OCI-LY7 (cell line): ENCODE results near the gene SLC17A7. TPM values are rescaled to one million over a fixed set of nuclear protein-coding genes. Genes with fewer than 3 reads are reported as not detected.

Experiments
- BruUV-seq: library from RNA; stranded (reverse); fragments of 400-500 nt; replicated peaks from 2 replicates; lab custom pipeline; 2021; lab: Mats Ljungman, UMichigan
- CTCF ChIA-PET: fragments of 300-600 bp; sonication (Branson Sonifier 250); formaldehyde crosslinking; loops from one replicate; lab custom pipeline; 2022; ENCODE audit warnings: antibody characterized with exemption; ENCODE audit not compliant: unreplicated experiment; lab: Charles Lee
- POLR2A ChIA-PET: fragments of 300-600 bp; sonication (Branson Sonifier 250); formaldehyde crosslinking; loops from one replicate; lab custom pipeline; 2022; ENCODE audit warnings: antibody characterized with exemption; lab: Charles Lee
- DNase-seq: peaks from one replicate; pipeline ENCODE4 v3.0.0-alpha.2; 2015; ENCODE audit warnings: low spot score
- H2AFZ ChIP-seq: fragments of 200-600 bp; sonication (generic), shearing (Covaris generic); 2 replicates; pipeline ENCODE4 v1.6.1; 2014; ENCODE audit warnings: mild to moderate bottlenecking, antibody characterized with exemption, low read length, moderate library complexity
- H3K27ac ChIP-seq: fragments of 200-600 bp; sonication (generic); 2 replicates; pipeline ENCODE4 v1.5.1; 2014; ENCODE audit warnings: mixed run types, low read depth, mild to moderate bottlenecking, moderate library complexity, low read length, inconsistent platforms; ENCODE audit not compliant: poor library complexity, severe bottlenecking
- H3K36me3 ChIP-seq: fragments of 200-600 bp; sonication (generic); 2 replicates; pipeline ENCODE4 v1.6.1; 2014; ENCODE audit warnings: mild to moderate bottlenecking, antibody characterized with exemption, low read length, moderate library complexity, mixed read lengths; ENCODE audit not compliant: insufficient read depth
- H3K4me1 ChIP-seq: fragments of 200-600 bp; sonication (generic); 2 replicates; pipeline ENCODE4 v1.5.1; 2014; ENCODE audit warnings: mild to moderate bottlenecking, low read length; ENCODE audit not compliant: insufficient read depth, poor library complexity, severe bottlenecking
- H3K4me2 ChIP-seq: fragments of 200-600 bp; sonication (generic); 2 replicates; pipeline ENCODE4 v1.6.1; 2014; ENCODE audit warnings: mild to moderate bottlenecking, low read length
- H3K4me3 ChIP-seq: fragments of 200-600 bp; sonication (generic); 2 replicates; pipeline ENCODE4 v1.5.1; 2014; ENCODE audit warnings: mild to moderate bottlenecking, low read depth, low read length; ENCODE audit not compliant: poor library complexity, severe bottlenecking
- H3K79me2 ChIP-seq: fragments of 200-600 bp; sonication (generic); 2 replicates; pipeline ENCODE4 v1.6.1; 2016; ENCODE audit warnings: low read depth, mild to moderate bottlenecking, low read length, moderate library complexity, mixed read lengths; ENCODE audit not compliant: insufficient read depth
- H3K9me2 ChIP-seq: fragments of 200-600 bp; sonication (generic); 2 replicates; pipeline ENCODE4 v1.6.1; 2016; ENCODE audit warnings: mild to moderate bottlenecking, low read length, mixed read lengths; ENCODE audit not compliant: insufficient read depth
- H3K9me3 ChIP-seq: fragments of 200-600 bp; sonication (generic); 2 replicates; pipeline ENCODE4 v1.6.1; 2014; ENCODE audit warnings: mild to moderate bottlenecking, mixed run types, low read length, mixed read lengths
- H4K20me1 ChIP-seq: fragments of 200-600 bp; sonication (generic); 2 replicates; pipeline ENCODE4 v1.6.1; 2014; ENCODE audit warnings: mild to moderate bottlenecking, antibody characterized with exemption, low read length, moderate library complexity, mixed read lengths; ENCODE audit not compliant: insufficient read depth
- EZH2phosphoT487 ChIP-seq: fragments of 200-600 bp; sonication (generic); IDR thresholded peaks from 2 replicates; pipeline ENCODE4 v1.6.1; 2018; ENCODE audit warnings: low read depth, borderline replicate concordance, mild to moderate bottlenecking, mixed run types, antibody characterized with exemption, low read length, moderate library complexity, mixed read lengths
- intact Hi-C: fragments of 100-400 bp; cut with micrococcal nuclease; formaldehyde crosslinking; loops from one replicate; pipeline ENCODE4 v1.10.0; 2022; ENCODE audit not compliant: unreplicated experiment
- total RNA-seq, 2 experiments: library from RNA; depleted of rRNA in 1 of 2; stranded (reverse); fragments of >200 nt in 1 of 2; shearing (Covaris generic) in 1 of 2; gene quantifications; 2 replicates each; pipeline ENCODE4 v1.2.3, GENCODE V29; 2014 to 2022
- TF ChIP-seq, protein P1 (sequence below): fragments of 200-600 bp; sonication (generic); conservative IDR thresholded peaks from 2 replicates; pipeline ENCODE4 v1.5.1; 2014; ENCODE audit warnings: mild to moderate bottlenecking, antibody characterized with exemption, low read length, moderate library complexity, mixed read lengths

The SLC17A7 gene
- total RNA-seq, 2 experiments from 2014 or later = 1.3 TPM

DNA sequence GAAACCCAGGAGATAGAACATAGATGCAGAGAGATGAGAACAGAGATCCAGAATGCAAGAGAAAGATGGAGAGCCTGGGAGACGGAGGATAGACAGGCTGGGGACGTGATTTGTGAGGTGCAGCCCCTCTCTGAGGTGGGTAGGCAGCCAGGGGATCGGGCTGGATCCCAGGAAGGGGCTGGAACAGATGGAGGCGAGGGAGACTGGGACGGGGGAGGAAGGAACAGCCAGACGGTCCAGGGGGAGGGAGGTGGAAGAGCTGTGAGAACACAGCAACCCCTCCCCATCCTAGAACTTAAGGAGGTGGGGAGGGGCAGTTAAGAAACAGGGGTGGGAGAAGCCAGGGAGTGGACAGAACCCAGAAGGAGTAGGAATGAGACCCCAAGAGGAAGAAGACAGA lies 3.1 kb downstream of the SLC17A7 start:
- Histone ChIP-seq H3K27ac (no peak overlapping the region), H3K4me1 (peaks cover 11% of the 10 kb centered on the region), H3K9me3 (no peaks in the 10 kb centered on the region), H2AFZ (no peak overlapping the region), H3K4me2 (no peak overlapping the region), H3K36me3 (no peaks in the 10 kb centered on the region), H3K79me2 (no peaks in the 10 kb centered on the region), H4K20me1 (no peaks in the 10 kb centered on the region), H3K9me2 (no peaks in the 10 kb centered on the region), H3K4me3 (no peak overlapping the region)
- intact Hi-C loops = no loop called here
- no TSS peak for BruUV-seq
- TF ChIP-seq EZH2phosphoT487 = no peak
- TF ChIP-seq, protein P1, sequence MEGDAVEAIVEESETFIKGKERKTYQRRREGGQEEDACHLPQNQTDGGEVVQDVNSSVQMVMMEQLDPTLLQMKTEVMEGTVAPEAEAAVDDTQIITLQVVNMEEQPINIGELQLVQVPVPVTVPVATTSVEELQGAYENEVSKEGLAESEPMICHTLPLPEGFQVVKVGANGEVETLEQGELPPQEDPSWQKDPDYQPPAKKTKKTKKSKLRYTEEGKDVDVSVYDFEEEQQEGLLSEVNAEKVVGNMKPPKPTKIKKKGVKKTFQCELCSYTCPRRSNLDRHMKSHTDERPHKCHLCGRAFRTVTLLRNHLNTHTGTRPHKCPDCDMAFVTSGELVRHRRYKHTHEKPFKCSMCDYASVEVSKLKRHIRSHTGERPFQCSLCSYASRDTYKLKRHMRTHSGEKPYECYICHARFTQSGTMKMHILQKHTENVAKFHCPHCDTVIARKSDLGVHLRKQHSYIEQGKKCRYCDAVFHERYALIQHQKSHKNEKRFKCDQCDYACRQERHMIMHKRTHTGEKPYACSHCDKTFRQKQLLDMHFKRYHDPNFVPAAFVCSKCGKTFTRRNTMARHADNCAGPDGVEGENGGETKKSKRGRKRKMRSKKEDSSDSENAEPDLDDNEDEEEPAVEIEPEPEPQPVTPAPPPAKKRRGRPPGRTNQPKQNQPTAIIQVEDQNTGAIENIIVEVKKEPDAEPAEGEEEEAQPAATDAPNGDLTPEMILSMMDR = no peak
- CTCF ChIA-PET = no interaction called here
- POLR2A ChIA-PET = no interaction called here
- DNase-seq = no peak

DNA sequence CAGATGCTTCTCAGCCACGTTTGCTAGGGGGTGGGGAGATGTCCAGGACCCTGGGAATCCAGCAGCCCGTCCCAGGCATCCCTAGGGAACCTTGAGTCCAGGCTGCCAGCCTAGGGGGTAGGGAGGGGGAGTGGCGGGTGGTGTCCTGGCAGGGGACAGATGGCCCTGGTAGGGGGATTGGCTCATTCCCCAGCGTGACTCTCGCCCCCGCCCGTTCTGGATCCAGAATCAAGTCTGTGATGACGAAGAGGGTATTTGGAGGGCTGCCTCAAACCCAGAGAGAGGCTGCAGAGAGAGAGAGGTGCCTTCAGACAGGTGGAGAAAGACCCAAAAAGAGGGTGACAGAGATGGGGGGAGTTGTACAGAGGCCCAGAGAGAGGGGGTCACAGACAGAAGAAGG lies 4.1 kb downstream of the SLC17A7 start:
- Histone ChIP-seq H3K9me3 (no peaks in the 10 kb centered on the region), H3K79me2 (no peaks in the 10 kb centered on the region), H3K36me3 (no peaks in the 10 kb centered on the region), H4K20me1 (no peaks in the 10 kb centered on the region), H3K4me2 (no peak overlapping the region), H3K27ac (no peak overlapping the region), H3K9me2 (no peaks in the 10 kb centered on the region), H2AFZ (no peak overlapping the region), H3K4me3 (no peak overlapping the region), H3K4me1 (peaks cover 11% of the 10 kb centered on the region)
- BruUV-seq = no TSS peak
- no peak for DNase-seq
- ChIA-PET CTCF (no interaction called here), POLR2A (no interaction called here)
- intact Hi-C loops = no loop called here
- TF ChIP-seq, protein P1 = no peak
- TF ChIP-seq EZH2phosphoT487 = no peak

DNA sequence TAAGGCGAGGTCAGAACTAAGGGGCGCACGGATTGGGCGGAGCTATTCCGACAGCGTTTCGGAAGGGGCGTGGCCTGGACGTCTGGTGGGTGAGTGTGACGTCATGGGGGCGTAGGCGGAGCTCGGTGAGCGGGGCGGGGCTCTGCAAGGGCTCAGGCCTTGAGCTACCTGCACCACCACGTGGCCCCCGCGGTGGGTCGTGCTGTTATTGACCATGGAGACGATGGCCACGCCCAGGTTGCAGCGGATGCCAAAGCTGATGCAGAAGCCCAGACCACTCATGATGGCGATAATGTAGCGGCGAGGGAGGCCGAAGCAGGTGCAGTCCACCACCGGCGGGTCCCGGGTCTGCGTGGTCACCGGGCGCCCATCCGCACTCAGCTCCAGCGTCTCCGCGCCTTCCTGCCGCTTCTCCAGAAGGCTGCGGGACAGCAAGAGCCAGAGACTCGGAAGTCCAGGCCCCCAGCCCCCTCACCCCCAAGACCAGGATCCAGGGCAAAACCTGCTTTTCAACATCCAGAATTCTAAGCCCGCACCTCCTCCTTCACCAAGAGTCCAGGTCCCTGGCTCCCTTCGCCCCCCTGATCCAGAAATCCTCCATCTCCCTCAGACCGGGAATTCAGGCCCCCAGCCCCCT lies 4.8 kb downstream of the SLC17A7 start:
- Histone ChIP-seq H3K79me2 (no peaks in the 10 kb centered on the region), H3K4me2 (peak overlapping the region; percentile 44), H3K4me1 (peaks cover 11% of the 10 kb centered on the region), H3K9me2 (no peaks in the 10 kb centered on the region), H4K20me1 (no peaks in the 10 kb centered on the region), H3K9me3 (no peaks in the 10 kb centered on the region), H3K36me3 (no peaks in the 10 kb centered on the region), H2AFZ (0 out of 2 replicates have a peak overlapping the region, but pooled peaks have one; percentile 6), H3K27ac (no peak overlapping the region), H3K4me3 (no peak overlapping the region)
- DNase-seq = peak; percentile 86
- BruUV-seq = no TSS peak
- ChIA-PET POLR2A (interaction anchor here (0.6 to 0.9 kb wide), 2 partner anchors 25 to 157 kb away, joined by 4 to 7 read pairs; no protein-coding TSS in a partner anchor), CTCF (no interaction called here)
- TF ChIP-seq, protein P1 = no peak
- intact Hi-C loops = no loop called here
